NB4 (cell line): Measurements from ENCODE around the gene FAAP20.

Source experiments
- CTCF ChIP-seq: IDR thresholded peaks from one replicate; pipeline ENCODE4 v1.5.1; 2012; ENCODE audit warnings: low read depth, low read length
- POLR2A ChIP-seq: IDR thresholded peaks from 2 replicates; pipeline ENCODE4 v1.6.1; 2011; ENCODE audit warnings: mild to moderate bottlenecking; ENCODE audit not compliant: insufficient read length; ENCODE audit errors: extremely low read depth

- no peak for TF ChIP-seq POLR2A
- no peak for TF ChIP-seq CTCF
These were observed 4.0 kb downstream of the FAAP20 start for GRCh38 chr1:2190491-2190976.
